Inflammatory macrophage treated with lipopolysaccharide for 1 hour (primary cell): ENCODE measurements around the gene KRTAP16-1.
A peak's percentile ranks its signal among the peaks of the same experiment; 100 is the strongest.
"Not testable (repeated sequence)": the region's sequence is repeated elsewhere in the genome, so short reads cannot be mapped to it uniquely, and the experiment has no call there.

Source experiments
- DNase-seq, 2 donors: peaks; one replicate each; pipeline ENCODE4 v3.0.0-alpha.2; 2020 to 2022

KRTAP16-1 gene, protein sequence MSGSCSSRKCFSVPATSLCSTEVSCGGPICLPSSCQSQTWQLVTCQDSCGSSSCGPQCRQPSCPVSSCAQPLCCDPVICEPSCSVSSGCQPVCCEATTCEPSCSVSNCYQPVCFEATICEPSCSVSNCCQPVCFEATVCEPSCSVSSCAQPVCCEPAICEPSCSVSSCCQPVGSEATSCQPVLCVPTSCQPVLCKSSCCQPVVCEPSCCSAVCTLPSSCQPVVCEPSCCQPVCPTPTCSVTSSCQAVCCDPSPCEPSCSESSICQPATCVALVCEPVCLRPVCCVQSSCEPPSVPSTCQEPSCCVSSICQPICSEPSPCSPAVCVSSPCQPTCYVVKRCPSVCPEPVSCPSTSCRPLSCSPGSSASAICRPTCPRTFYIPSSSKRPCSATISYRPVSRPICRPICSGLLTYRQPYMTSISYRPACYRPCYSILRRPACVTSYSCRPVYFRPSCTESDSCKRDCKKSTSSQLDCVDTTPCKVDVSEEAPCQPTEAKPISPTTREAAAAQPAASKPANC

DNA sequence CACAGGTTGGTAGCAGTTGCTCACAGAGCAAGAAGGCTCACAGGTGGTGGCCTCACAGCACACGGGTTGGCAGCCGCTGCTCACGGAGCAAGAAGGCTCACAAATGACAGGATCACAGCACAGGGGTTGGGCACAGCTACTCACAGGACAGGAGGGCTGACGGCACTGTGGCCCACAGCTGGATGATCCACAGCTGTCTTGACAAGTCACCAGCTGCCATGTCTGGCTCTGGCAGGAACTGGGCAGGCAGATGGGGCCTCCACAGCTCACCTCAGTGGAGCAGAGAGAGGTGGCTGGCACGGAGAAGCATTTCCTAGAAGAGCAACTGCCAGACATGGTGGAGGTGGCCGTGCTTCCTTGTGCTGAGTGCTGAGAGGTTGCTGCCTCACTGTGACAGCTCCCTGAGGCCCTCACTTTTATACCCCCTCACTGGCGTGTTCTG lies at the start of gene KRTAP16-1:
Gene KRTAP16-1, minus strand, starts transcription at position 392 of the 442 bp plus-strand sequence. Its CDS starts 56 bp downstream, at position 336.
- no peak for DNase-seq

DNA sequence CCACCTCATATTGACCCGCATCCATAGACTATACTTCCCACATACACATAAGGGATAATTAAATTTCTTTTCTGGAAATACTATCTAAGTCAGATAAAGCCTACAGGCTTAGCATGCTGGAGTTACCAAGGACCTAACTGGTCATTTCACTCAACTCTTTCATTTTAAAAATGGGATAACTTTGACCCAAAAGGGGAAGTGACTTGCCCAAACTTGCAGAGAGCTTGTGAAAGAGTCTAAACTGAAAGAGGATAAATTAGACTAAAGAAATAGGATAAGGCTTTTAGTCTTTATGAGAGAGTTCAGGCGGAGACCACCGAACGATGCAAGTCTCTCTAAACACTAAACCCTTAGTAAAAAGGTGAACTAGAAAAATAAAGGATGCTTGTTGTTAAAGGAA lies 45.4 kb upstream of the KRTAP16-1 start:
- DNase-seq = peak; percentile 20 to 34

DNA sequence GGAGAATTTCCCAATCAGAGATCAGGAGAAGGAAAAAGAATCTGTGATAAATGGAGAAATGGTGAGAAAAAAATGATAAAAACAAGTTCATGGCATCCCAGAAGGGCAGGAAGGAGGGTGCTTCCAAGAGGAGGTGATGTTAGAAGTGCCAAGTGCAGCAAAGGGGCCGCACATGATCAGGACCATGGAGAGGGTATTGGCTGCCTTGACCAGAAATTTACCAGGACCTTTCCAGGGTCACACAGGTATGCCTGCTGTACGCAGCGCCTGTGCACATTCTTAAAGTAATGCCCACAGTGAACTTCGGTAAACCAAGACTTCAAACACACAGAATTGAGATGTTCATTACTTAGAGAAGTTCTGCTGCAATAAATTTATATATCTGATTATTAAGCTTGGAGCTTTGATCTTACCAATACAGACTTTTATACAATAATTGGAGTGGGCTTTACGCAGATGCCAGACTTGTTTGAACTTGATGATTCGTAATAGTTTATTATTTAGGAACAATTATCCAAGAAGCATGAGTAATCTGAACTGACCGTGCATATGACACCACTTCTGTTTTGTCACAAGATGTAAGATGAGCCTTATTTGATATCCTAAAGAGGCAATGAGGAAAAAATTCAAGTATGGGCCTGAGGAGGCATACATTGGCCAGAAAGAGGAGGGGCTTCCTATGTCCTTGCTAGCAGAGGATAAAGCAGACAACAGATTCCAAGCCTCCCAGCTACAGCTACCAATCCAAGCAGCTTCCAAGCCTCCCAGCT lies 43.7 kb upstream of the KRTAP16-1 start:
- DNase-seq = no peak

DNA sequence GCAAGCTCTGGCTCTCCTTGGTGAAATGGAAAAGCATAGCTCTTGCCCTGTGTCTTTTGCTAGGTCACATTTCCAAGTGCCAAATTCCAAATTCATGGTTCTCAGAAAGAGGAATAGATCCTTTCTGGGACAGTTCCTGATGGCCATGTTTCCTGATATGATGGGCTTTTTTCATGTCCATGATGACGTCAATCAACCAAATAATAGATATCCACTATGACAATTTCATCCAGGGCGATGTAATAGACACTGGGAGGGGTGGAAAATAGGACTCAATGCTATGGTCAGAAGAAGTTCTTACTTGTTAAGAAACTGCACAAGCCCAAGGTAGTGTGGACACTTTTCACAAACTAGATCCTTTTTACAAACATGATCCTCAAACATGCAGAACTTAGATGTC lies 42.1 kb upstream of the KRTAP16-1 start:
- no peak for DNase-seq

DNA sequence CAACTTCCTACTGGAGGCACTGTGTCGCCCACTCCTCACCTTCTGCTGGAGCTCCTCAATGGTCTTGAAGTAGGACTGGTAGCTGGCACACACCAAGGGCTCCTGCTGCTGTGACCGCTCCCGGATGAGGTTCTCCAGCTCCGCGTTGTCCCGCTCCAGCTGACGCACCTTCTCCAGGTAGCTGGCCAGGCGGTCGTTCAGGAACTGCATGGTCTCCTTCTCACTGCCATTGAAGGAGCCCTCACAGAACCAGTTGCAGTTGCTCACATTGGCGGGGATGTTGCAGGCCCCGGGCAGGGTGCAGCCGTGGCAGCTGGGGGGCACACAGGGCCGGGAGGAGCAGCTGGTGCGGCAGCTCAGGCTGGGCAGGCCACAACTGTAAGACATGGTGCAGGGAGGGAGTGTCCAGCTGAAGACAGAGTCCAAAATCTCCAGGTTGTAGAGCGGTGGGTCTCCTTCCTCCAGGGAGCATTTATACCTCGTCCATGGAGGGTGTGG lies 41.3 kb upstream of the KRTAP16-1 start, which contains the start of gene KRT33A:
Gene KRT33A, minus strand, starts transcription at position 448 of the 498 bp plus-strand sequence. Its CDS starts 61 bp downstream, at position 387.
- DNase-seq = not testable (repeated sequence)

DNA sequence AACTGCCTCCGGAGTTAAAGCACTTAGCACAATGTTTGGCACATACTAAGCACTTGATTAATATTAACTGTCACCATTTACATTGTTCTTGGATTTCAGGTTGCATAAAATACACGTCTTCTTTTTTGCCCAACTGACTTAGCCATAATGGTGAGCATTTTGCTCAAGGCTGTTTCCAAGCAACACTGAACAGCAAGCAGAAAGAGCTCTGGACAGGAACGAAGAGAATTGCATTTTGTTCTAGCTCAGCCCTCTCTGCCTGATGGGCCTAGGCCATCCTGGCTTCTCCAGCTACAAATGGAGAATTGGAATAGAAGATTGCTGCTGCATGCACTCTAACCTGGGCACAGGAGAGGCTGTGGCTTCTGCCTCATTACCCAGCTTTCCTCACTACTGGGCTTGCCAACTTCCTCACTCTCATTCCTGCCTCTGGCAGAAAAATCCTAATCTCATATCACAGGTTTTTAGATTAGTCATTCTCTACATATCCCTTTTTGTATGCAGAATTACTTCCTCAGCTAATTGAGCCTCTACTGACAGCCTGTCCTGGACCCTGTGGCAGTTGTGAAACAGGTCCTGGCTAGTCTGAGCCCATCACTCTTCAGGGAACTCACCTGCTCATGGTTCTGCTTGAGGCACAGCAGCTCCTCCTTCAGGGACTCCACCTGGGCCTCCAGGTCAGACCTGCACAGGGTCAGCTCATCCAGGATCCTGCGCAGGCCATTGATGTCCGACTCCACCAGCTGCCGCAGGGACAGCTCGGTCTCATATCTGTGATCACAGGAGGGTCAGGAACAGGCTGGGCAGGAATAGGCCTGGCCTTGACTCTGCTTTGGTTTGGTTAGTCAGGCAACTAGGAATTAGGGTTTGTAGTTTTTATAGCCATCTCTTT lies 39.0 kb upstream of the KRTAP16-1 start:
- DNase-seq = no peak

DNA sequence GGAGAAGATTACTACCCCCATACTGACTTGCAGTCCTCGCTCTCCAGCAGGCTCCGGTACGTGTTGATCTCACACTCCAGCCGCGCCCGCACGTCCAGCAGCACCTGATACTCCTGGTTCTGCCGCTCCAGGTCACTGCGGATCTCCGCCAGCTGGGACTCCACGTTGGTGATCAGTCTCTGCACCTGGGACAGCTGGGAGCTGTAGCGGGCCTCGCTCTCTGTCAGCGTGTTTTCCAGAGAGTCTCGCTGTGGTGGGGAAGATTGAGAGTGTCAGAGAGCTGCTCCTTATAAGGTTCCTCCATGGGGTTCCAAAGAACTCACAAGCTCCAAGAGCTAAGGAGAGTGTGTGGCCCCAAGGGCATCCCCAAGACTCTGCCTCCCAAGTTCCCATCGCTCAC lies 37.3 kb upstream of the KRTAP16-1 start:
- DNase-seq = not testable (repeated sequence)

DNA sequence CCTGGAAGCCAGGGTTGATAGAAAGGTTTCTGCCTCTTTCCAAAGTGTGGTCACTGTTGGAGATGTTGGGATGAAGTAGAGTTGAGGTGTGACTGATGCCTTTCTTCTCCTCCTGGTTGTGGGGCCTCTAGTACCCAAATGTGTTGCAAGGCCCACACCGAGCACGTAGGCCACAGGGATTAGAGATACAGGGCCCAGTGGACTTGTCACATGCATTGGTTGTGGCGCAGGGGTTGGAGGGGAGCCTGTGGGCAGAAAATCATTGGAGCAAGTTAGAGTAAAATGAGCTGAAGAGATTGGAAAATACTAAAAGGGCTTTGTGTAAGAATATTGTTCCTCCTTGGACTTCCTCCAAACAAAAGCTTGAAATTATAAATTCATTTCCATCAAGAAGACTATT lies 36.9 kb upstream of the KRTAP16-1 start:
- no peak for DNase-seq

DNA sequence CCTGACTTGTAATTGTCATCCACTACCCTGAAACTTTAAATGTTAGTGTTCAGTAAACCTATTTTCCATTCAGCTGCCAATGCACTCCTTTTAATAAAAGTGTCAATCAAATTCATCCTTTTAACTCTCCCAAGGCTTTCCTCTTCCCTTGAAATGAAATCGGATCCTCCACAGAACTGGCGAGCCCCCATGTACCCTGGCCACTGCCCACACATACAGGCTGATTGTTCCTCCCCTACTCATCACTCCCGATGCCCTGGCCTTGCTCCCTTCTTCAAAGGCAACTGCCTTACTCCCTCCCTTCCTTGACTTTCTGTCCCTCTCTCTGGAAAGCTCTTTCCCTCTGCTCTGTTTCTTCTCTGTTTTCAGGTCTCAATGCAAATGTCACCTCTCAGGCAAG lies 33.9 kb upstream of the KRTAP16-1 start:
- no peak for DNase-seq

DNA sequence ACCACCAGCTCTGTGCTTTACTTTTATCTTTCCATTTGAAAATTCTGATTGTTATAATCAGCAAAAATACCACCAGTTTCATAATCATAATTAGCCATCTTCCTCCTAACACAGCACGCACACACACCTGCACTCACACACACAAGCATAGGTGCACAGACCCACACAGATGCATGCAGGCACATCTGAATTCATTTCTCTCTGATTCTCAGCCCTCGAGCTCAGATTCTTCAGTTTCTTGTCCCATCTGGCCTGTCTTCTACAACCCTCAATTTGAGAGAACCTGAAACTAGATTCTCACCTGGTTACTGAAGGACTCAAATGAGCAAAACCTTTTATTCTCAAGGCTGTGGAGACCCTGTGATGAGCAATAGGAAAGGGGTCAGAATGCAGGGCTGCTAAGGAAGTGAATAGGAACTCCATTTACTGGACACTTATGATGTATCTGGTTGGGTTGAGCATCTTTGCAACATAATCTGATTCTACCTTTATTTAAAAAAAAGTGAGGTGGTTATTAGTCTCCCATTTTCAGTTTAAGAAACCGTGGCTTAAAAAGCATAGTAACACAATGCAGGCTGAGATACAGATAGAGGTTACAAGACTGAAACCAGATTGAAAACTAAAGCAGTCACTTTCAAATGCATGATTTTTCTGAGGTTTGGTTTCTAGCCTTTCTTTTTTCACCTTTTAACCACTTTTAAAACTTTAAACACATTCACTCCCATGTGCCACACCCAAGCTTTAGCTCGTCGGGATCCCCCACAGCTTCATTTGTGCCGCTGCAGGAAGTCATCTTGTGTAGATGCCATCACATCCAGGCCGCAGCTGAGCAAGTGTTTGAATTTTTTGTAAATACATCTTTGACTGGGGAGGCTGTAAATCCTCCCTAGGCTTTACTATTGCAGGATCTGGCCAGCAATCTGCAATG lies 32.1 kb upstream of the KRTAP16-1 start:
- DNase-seq = no peak

DNA sequence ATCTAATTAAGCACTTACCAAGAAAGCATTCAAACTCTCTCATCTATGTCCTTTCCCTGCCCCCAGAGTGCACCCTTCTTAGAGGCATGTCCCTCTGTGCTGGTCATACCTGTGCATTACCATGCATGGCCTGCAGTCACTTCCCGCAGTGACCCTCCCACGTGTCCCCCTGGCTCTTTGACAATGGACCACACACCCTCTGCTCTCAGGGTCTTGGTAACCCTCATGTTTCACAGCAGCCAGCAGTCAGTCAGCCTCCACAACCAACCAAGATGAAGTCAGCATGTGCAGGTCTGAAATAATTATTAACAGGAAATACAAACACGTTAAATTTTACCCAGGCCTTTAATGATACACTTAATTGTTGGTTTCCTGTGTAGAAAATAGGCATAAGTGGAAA lies 31.4 kb upstream of the KRTAP16-1 start:
- DNase-seq = no peak

DNA sequence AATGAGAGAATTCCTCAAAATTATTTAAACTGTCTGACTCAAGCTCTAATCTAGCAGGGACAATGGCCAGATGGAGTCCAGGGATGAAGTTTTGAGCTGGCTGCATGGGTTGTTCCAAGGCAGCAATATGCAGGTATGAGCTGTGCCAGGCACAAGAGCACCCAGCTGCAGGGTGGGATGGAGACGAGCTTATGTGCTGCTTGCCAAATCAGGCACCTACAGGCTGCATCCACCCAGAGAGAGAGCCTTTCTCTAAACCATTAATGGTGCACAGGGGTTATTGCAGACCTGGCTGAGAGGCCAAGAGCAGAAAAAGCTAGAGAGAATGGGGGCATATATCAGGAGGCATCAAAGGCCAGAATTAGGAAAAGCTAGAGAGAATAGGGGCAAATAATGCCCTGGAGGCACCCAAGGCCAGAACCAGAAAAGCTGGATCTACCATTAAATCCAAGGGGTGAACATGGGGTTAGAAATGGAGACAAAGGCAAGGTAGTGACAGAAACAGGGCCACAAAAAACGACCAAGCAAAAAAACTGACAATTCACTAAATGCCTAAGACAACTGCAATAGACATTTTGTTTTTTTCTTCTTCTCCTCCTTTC lies 30.6 kb upstream of the KRTAP16-1 start:
- no peak for DNase-seq

DNA sequence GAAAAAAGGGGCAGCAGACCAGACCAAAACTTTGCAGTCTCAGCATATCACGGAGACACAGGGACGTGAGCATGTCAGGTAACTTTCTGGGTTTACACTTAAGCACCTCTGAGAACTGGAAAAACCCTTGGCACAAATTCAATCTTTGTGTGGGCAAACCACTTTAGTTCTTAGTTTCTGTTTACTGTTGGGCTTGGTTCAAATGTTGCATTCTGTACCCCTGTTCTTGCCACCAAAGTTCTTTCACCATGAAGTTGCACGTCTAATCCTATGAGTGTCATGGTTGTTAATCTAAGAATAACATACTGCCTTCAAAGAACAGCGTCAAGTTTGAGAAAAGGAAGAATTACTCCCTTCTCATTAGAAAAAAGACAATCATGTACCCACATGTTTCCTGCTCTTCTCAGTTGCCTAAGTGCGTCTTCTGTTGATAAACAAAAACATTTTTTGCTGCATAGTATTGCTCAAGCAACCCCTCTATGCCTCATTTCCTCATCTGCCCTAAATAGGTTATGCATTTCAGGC lies 29.9 kb upstream of the KRTAP16-1 start:
- peak; percentile 18 to 31 for DNase-seq

DNA sequence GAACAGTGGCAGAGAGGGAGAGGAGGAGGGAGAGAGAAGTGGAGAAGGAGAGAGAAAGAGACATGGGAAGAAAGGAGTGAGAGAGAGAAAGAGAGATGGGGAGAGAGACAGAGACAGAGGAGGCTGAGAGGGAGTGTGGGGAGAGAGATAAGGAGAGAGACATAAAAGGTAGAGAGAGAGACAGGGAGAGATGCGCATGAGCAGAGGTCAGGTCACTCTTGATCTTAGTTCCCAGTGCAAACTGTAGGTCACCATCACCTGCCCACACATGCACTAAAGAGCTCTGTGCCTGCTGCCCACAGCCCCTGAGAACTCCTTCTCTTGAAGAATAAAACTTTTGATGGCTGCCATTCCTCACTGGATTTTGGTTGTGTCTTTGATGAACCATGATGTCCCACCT lies 26.6 kb upstream of the KRTAP16-1 start:
- DNase-seq = no peak

DNA sequence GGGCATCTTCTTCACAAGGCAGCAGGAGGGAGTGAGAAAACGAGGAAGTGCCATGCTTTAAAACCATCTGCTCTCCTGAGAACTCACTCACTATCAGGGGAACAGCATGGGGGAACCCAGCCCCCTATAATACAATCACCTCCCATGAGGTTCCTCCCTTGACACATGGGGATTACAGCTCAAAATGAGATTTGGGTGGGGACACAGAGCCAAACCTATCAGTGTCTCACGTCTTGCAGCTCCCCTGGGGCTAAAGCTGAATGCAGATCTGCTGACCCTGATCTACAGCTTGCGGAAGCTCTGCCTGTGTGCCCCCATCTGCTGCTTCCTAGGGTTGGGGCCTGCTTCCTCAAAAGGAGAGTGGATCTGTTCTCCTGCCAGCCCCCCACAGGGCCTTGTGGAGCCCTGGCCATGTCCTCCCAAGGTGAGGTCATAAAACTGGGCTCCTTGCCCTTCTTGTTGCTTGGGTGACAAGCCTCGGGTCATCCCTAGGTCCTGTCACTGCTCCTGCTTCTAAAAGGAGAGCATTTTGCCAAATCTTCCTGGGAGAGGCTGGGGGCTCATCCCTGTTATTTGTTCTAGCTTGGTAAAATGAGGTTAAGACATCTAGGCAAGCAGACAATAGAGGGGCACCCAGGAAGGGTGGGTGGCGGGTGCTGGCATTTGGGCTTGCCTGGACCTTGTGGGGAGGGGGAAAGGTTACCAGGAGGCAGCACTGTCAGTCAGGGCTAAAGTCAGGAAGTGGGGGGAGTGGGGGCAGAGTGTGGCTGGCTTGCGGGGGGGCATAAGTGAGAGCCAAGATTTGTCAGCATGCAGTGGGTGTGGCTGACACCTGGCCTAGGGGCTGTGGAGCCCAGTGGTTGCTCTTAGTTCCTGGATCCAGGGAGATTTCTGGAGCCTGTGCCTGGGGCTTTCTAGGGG lies 25.5 kb upstream of the KRTAP16-1 start:
- no peak for DNase-seq

DNA sequence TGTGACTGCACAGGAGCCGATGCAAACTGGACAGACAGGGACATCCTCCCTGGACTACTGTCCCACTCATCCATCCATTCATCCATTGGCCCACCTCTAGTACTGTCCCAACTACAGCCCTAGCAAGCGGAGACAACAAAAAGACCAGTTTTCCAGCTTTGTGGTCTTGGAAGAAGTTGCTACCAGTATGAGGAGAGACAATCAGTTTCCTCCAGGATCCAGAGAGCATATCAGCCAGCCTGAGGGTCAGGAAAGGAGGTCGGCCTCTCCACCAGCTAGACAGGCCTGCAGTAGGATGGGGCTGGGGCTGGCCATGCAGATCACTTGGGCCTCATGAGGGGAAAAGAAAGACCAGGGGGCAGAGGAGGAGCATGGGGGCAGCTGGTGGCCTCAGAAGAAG lies 24.7 kb upstream of the KRTAP16-1 start:
- DNase-seq = no peak

DNA sequence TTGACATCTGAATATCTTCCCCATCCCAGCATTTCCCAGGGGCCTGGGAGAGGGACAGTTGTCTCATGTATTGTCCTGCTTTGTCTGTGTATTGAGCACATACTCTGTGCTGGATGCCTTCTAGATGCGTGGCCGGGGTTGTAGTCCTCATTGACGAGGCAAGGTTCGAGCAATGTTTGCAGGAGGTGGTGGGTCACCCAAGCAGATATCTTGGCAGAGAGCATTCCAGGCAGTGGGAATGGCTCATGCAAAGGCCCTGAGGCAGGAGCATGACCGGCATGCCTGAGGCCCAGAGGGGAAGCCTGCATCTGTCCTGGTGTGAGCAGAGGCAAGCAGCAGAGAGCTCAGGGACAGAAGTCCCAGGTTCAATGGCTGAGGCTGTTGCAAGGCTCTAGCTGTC lies 24.0 kb upstream of the KRTAP16-1 start:
- DNase-seq = no peak

DNA sequence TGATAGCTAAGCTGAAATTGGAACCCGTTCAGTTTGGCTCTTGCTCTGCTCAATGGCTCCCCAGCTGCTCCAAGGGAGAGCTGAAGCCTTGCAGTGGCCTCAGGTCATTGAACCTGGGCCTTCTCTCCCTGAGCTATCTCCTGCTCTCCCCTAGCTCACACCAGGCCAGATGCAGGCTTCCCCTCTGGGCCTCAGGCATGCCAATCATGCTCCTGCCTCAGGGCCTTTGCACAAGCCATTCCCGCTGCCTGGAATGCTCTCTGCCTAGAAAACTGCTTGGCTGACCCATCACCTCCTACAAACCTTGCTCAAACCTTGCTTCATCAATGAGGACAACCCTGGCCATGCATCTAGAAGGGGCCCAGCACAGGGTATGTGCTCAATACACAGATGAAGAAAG lies 23.1 kb upstream of the KRTAP16-1 start:
- no peak for DNase-seq

DNA sequence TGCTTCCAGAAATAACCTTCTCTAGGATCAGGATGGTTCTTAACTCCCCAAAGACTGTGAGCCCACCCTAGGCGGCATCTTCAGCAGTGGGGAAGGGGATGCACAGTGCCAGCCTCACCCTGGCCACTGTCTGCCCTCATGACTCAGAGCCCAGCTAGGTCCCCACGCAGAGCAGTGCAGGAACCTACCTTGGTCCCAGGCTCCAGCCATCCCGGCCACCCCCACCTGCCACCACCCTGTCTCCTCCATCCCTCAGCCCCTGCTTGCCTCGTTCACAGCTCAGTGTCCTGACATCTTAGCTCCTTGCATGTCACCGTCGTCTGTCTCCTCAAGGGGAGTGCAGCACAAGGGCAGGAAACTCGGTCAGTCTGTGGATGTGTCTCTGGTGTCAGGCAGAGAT lies 22.5 kb upstream of the KRTAP16-1 start:
- no peak for DNase-seq
